GM18519 (cell line): ENCODE data around the gene MTMR4.
"Not testable (repeated sequence)": the region's sequence is repeated elsewhere in the genome, so short reads cannot be mapped to it uniquely, and the experiment has no call there.

Experiments used
- ATAC-seq: cut with Tn5 transposase; IDR thresholded peaks from one replicate; pipeline ENCODE4 v1.9.1; 2021; ENCODE audit warnings: mild to moderate bottlenecking, moderate library complexity; ENCODE audit not compliant: unreplicated experiment, low FRiP score

Gene MTMR4

DNA sequence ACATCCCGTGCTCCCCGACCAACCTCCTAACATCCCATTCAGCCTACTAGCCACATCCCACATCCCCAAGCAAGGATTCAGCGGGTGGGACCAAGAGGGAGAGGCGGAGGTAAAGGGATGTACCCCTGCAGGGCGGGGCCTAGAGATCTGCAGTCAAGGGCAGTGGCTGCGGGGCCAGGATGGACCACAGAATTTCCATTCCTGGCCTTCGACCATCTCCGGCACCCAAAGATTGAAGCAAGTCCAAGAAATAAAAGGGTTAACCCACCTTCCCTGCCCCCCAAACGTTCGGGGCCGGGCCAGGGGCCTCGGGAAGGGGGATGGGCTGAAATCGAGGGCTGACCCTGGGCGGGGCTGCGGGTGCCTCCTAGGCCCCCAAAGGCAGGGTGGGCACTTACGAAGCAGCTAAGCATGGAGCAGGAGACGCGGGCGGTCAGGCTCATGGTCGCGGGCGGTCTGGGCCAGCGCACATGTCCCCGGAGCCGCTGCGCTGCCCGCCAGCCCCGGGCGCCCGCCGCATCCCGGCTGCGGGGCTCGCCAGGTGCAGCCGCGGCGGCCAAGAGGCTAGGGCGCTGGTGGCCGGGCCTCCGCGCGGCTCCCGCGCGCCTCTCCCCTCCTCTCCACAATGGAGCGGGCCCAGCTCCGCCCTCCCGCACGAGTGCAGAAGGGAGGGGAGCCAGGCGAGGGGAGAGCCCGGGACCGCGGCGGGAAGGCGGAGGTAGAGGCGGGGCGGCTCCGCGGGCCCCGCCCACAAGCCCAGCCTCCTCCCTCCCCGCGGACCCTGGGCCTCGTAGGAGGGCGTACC, at the start of gene MTMR4:
Gene MTMR4, minus strand, starts transcription at position 674 of the 805 bp plus-strand sequence. Its CDS starts 231 bp downstream, at position 443.
- no peak for ATAC-seq

DNA sequence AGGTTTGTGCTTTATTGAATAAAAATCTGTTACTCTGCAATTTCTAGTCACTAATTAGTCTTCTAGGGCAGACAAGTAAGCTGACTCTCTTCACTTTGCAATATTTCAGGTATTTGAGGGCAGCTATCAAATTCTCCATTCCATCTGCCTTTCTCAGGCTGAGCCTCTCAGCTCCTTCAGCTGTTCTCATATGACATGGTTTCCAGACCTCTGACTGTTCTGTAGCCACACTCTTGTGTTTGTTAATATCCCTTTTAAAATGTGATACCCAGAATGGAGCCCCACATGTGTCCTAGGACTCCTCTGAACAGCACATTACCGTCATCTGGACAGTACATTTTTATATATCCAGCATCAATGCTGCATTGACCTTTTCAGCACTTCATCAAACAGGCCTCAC, 46.1 kb upstream of the MTMR4 start:
- ATAC-seq, result no peak

DNA sequence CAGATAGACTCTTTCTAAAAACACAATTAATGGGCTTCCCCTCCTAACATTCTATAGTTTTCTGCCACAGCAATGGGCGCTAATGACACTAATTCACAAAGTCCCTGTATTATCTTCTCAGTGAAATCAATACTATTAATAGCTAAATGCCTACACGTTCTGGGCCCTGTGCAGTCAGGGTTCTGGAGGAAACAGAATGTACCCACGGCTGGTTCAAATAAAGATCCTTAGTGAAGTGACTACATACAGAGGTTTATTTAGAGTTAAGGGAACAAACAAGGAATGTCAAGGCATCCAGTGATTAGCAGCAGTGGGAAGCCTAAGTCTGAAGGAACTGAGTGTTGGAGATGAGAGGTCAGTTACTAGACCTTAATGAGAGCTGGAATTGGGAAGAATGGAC, 43.5 kb upstream of the MTMR4 start:
- ATAC-seq, result no peak

DNA sequence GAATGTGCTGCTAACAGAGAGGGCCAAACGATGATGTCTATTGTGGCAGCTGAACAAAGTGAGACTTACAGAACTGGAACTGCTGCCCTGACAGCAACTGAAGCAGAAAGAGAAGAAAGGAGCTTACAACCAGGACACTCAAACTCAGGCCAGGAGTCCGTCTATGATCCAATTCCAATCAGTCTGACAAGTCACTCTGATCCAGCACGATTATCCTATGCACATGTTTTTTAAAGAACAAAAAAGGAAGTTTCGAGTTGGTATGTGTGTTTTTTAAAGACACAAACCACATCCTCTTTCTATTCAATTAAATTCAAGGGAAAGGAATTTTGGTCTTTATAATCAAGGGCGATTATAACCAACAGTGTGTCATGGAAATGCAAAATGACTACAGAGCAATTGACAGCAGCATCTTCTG, 42.4 kb upstream of the MTMR4 start:
- ATAC-seq, result no peak

DNA sequence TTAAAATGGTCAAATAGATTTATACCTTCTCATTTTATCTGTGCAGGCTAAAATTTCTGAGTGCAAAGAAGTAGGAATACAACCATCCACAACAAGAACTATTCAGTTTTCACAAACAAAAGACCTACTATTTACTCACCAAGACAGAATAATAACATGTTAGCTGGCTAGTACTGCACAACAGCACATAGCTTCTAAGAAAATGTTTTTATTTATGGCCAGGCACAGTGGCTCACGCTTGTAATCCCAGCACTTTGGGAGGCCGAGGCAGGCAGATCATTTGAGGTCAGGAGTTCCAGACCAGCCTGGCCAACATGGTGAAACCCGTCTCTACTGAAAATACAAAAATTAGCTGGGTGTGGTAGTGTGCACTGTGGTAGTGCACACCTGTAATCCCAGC, 40.7 kb upstream of the MTMR4 start:
- ATAC-seq, result not testable (repeated sequence)

DNA sequence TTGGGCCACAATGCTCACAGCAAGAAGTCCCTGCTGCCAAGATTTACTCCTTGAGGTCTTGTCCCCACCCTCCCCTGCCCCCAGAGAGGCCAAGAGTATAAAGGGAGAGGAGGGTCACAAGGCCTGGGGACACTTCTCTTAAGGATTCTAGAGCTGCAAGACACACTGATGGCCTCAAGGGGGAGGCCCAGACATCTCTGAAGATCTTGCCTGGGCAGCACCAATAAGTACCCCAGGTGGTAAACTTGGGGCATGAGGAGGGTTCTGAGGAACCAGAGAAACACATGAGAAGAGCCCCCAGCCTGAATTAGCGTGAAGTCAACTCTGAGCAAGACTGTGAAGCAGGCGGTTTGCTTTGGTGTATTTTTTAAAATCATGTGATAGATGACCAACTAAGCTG, 26.8 kb upstream of the MTMR4 start:
- ATAC-seq, result no peak

DNA sequence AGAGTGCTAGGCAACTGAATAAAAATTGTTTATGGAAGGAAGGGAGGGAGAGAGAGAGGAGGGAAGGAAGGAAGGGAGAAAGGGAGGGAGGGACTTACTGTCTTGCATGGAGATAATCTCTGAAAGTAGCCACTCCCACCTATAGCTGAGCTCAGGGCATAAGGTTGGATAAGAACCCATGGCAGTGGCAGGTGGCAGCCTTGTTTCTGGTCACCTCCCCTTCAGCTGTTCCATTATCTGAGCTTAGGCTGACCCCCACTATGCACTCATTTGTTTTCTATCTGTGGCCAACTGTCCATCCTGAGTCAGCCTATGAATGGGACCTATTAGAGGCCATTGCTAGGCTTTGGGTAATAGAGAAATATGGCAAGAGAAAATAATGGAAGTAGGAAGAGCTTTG, 25.3 kb upstream of the MTMR4 start:
- ATAC-seq, result no peak

DNA sequence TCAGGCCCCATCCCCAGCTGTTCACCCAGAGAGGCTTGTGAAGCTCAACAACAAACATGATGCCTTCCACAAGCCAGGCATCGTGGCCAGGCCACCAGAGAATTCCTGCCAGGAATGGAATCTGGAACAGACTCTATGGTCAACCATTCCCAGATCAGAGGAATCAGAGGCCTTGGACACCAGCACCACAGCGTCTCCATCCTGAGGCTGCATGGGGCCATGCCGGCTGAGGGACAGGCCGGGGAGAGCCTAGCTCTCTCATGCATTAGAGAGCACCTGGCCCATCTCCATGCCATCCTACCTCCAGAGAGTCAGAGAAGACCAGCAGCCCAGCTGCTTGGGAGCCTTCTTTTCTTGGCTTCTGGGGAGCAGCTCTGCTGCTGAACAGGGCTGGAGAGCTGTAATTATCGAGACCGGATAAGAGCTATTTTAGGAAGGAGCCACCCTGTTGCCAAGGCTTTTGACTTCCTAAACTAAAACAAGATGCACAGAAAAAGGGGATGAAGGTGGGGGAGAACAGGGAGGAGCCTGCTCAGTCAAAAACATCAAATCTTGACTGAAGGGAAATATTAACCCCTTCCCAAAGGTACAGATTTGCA, 24.5 kb upstream of the MTMR4 start:
- no peak for ATAC-seq

DNA sequence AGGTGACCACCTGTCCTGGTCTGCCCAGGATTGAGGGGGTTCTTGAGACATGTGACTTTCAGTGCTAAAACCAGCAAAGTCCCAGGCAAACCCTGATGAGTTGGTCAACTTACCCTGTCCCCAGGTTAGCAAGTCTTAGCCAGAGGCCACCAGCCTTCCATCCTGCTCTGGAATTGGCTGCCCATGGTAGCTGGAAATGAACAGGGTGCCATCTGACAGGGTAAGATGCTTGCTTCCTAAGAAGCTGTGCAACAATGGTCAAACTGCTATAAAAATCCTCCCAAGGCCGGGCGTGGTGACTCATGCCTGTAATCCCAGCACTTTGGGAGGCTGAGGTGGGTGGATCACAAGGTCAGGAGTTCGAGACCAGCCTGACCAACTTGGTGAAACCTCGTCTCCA, 22.8 kb upstream of the MTMR4 start:
- no peak for ATAC-seq

DNA sequence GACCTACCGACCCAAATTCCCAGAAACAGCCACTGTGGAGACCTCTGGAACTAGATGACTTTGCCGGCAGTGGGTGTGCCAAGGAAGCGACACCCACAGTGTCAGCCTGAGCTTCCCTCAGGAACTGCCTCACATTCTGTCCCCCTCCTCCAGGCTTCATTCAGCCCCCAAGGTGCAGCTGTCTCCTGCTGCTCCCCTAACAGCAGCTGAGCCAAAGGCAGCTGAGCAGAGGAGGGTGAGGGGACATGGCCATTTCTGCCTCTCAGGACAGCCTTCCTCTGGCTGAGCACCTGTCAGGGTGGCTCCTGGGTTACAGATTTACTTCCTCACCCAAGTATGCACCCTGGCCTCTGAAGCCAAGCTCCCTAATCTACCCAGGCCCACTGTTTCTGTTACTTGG, 22.1 kb upstream of the MTMR4 start:
- ATAC-seq, result no peak

DNA sequence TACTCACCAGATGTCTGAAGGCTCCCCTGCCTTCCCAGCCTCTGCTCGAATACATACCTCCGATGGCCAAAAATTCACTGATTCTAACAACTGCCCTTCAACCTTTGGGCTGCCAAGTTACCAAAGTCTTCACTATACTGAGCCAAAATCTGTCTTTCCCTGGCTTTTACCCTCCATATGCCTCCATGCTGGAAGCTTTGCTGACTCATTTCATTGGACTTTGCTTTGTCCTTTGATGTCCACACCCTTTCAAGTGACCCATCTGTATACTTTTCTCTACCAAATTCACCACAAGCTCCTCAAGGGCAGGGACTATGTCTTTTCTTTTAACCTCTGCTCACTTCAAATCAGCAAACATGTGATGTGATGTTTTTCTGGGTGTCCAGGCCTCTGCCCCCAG, 21.0 kb upstream of the MTMR4 start:
- no peak for ATAC-seq

DNA sequence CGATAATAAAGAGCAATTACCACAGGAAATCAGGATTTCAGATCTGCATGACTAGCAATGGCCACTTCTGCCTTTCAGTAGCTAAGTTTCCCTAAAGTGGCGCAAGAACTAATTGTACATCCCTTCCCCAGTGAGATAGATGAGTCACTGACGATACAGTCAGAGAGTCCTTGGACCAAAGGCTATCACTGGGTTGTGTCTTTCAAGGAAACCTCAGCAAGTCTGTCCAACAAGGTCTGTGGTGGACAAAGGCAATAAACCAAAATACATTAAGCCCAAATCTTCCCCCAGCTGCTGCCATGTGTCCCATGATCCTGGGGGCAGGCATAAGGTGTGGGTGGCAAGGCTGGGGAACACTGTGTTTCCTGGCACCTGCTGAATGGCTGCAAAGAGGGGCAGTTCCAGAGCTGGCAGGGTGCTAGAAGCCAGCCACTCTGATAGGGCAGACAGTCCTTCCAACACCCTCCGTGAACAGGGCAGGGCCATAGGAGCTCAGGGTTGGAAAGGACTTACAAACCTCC, 20.5 kb upstream of the MTMR4 start:
- ATAC-seq, result no peak

DNA sequence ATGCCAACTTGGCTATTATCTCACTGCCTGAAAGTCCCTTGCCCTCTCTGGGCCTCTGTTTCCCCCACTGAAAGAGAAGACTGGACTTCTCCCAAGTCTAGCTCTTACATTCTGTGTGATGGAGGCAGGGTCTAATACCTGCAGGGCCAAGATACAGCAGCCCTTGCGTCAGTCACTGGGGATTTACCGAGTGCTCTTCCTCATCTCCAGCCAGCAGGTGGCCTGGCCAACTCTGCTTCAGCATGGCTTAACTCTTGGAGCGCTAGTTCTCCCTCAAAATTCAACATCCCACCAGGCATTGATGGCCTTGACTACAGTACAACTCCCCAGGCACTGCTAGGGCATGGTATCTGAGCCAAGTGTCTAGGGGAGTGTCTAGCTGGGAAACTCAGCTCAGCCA, 19.9 kb upstream of the MTMR4 start:
- ATAC-seq, result no peak

DNA sequence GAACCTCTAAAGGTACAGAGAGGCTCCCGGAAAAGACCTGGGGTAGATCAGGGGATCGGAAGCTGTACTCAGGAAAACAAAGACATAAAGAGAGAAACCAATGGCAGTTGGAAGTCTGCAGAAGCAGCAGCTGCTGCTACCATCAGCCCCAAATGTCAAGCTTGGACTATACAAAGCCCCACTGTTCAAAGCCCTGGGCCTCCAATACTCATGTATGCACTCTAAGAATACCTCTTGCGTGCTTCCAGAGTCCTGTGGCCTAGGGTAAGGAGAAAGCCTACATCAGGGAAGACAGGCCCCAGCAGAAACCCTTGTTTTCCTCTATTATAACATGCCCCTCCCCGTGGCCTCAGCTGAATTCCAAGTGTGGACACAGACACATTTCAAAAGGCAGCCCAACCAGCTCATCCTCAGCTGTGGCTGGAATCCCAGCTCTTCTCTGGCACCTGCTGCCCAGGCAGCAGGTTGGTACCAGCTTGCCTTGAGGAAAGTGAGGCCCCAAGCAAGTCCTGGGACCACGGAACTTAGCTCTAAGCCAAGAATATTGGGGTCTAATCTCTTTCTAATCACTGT, 19.3 kb upstream of the MTMR4 start:
- no peak for ATAC-seq

DNA sequence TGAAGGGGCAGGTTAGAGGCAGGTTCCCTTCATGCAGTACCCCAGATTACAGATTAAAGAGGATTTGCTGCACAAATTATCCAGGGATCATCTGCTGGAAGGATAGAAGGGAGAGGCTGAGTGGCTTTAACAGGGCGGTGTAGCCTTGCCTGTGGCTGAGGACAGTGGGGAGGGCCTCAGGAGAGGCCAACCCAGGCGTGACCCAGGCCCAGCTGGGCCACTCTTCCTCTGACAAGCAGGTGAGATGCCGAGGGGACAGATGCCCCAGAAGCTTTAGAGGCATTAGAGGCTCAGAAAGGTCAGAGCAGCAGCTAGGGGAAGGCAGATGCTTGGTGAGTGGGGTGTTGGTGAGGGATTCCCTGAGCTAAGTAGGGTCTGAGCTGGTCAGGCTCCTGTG, 18.1 kb upstream of the MTMR4 start:
- ATAC-seq, result no peak

DNA sequence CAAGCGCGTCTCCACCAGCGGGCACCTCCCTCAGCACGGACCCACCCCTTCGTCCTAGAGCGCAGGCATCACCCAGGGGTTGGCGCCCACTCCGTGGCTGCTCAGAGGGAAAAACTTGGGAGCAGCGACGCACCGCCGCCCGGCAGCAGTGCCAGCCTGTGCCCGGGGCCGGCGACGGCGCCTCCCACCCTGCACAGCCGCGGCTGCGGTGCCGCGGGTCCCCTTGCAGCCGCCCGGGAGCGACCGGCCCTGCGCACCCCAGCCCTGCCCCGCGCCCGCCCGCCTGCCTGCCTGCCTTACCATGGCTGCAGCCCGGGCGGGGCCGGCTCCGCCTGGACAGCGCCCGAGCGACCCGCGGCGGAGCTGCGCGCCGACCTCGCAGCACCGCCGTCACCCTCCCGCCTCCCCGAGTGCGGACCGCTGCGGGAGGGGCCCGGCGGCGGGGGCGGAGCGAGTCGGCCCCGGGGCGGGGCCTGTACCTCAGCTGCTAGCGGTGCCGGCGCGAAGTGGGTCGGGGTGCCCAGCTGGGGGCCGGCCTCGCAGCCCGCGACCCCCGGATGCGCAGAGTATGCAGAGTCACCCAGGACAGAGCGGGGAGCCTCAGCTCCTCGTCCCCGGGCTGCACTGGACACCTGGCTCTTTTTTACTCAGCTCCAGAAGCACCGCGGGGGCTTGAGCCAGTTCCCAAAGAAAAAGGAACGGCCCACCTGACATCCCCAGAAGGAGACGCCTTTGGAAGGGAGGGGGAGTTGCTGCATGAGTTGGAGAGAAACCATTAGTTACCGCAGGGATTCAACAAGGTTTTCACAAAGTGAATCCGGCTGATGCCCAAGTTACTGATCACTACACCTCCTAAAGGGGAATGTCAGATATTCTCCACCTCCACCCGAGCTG, 17.5 kb upstream of the MTMR4 start:
- no peak for ATAC-seq

DNA sequence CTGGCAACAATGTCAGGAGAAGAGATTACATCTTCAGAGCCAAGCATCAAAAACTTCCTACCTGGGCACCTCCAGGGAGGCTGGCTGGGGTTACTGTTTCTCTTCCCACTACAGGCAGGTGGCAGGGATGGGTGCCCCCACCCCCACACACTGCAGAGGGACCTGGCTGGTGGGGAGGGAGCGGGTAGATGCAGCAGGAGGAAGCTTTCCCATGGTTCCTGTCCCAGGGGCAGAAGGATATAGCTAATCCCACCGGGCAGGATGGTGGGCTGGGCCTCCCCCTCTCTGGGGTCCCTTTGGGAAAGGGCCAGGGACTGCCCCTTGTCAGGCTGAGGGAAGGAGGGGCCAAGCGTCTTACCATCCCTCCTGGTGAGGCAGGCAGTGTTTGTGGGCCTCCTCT, 16.7 kb upstream of the MTMR4 start:
- ATAC-seq, result no peak

DNA sequence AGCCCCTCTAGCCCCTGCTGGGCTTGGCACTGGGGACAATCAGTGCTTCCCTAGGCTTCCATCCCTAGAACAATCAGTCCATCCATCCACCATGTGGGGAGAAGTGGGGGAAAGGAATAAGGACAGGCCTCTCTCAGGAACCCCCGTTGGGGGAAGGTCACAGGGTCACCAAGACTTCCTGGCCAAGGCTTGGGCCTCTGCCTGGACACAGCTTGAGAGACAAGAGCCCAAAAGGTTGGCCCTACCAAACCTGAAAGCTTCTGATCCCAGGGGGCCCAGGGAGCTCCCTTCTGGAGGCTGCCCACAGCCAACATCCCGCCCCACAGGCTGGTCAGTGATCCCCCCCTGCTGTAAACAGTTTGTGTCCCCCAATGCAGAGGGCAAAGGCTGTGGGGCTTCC, 16.2 kb upstream of the MTMR4 start:
- ATAC-seq, result no peak

DNA sequence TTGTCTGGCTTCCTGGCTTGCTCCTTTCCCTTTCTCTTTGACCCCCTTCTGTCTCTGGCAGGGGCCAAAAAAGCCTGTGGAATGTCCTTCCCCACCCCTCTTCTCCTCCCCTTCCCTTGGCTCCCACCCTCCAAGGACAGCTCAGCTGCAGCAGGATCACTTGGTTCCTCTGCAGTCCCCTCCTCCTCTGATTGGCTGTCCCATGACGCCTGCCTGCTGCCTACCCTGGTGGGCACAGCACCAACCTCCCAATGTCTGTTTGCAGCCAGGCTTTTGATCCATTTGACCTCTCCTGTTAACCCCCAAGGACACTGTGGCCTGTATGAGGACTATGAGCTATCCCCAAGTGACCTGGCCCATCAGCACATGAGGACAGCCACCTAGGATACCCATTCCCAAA, 14.8 kb upstream of the MTMR4 start:
- ATAC-seq, result no peak

DNA sequence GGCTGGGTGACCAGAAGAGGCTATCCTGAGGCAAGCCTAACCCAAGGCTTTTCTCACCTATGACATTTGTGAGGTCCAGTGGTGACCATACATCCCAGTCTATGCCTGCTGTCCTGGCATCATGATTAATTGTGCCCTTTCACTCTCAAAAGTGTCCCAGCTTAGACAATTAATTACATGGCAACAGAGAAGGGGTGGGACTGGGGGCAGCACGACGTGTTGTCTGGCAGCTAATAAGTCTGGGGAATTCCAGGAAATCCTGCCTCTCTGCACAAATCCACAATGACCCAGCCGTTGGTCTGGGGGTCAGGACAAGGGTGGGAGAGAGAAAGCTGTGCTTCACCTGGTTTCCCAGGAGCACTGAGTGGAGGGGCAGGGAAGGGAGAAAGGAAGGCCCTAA, 14.0 kb upstream of the MTMR4 start:
- no peak for ATAC-seq

DNA sequence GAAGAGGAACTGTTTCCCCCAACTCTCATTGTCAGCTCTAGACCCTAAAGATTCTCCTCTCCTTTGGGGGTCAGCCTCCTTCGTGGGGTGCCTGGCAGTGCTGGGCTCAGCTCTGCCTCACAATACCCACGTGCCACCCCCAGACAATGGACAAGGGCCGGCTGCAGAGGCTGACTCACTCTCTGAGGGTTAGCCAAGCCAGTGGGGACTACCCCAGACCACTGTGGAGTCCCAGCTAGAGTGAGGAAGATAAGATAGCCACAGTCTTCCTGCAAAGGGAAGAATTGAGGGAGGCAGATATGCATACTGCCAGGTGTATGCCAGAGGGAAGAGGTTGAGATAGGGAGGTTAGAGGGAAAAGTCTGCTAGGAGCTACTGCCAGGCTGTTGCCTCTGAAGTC, 13.5 kb upstream of the MTMR4 start:
- no peak for ATAC-seq
